Right lobe of liver (tissue), 6 donors: ENCODE data around the gene CEP112. TPM values are rescaled to one million over a fixed set of nuclear protein-coding genes. Genes with fewer than 3 reads are reported as not detected.

ENCODE experiments used
- ATAC-seq, 4 donors: fragments of 200-7000 bp; cut with Tn5 transposase; one replicate each; pipeline ENCODE4 v1.9.1; 2020; ENCODE audit warnings: mild to moderate bottlenecking in 4 of 4, moderate library complexity in 4 of 4
- DNase-seq, 3 donors: peaks; one replicate each; pipeline ENCODE4 v3.0.0-alpha.2; 2020
- H3K27ac ChIP-seq, 3 donors: fragments of 200-600 bp; one replicate each; pipeline ENCODE4 v1.8.0; 2022
- H3K27me3 ChIP-seq, 2 donors: fragments of 200-600 bp; one replicate each; pipeline ENCODE4 v1.8.0; 2022
- H3K36me3 ChIP-seq, 4 donors: fragments of 200-600 bp; sonication (generic) in 1 of 4; one replicate each; pipeline versions ENCODE4 v1.5.1 to v1.8.0; 2017 to 2022; ENCODE audit warnings: control low read depth in 1 of 4
- H3K4me1 ChIP-seq, 4 donors: fragments of 200-600 bp; sonication (generic) in 1 of 4; one replicate each; pipeline versions ENCODE4 v1.5.1 to v1.8.0; 2017 to 2022; ENCODE audit warnings: control low read depth in 1 of 4
- H3K4me3 ChIP-seq, 3 donors: fragments of 200-600 bp; one replicate each; pipeline ENCODE4 v1.8.0; 2022
- H3K9me3 ChIP-seq, 4 donors: fragments of 200-600 bp; sonication (generic) in 1 of 4; one replicate each; pipeline versions ENCODE4 v1.5.1 to v1.8.0; 2017 to 2022; ENCODE audit warnings: control low read depth in 1 of 4
- POLR2A ChIP-seq: fragments of 450-650 bp; IDR thresholded peaks from one replicate; pipeline ENCODE4 v1.6.1; 2017; ENCODE audit warnings: antibody characterized with exemption, mild to moderate bottlenecking
- WGBS: methylation state at CpG from one replicate; pipeline ENCODE4 v1.1.6; 2018; ENCODE audit warnings: low coverage, low lambda C conversion rate; ENCODE audit not compliant: insufficient coverage; ENCODE audit errors: missing lambda C conversion rate; 5-methylcytosine and 5-hydroxymethylcytosine counted together
- intact Hi-C, 2 donors: fragments of 100-400 bp; cut with DNase I; formaldehyde crosslinking; loops; one replicate each; pipeline versions ENCODE4 v1.11.2 to v1.14.1; 2022
- long read RNA-seq: library from polyadenylated mRNA; unstranded; transcript quantifications from one replicate; pipeline ENCODE4 v2.0.0, GENCODE V29; 2019
- total RNA-seq, 6 experiments: library from RNA; depleted of rRNA in 2 of 6; stranded (reverse); fragments of >200 nt in 2 of 6; fragmentation: NEBNext Ultra II Directional in 3 of 6; extraction: Animal tissue kit (Norgen Biotek cat#: 25700) in 3 of 6; gene quantifications; one replicate each; pipeline versions ENCODE4 v1.1.0 to v1.2.4, GENCODE V29; 2016 to 2023
- TF ChIP-seq, protein P1 (sequence below), 4 donors: fragments of 200-600 bp in 3 of 4; fragments of 450-650 bp in 1 of 4; IDR thresholded peaks; one replicate each; pipeline versions ENCODE4 v1.5.1 to v1.8.0; 2016 to 2022; ENCODE audit warnings: antibody characterized with exemption in 4 of 4, mild to moderate bottlenecking in 2 of 4
- donor health status: DM: no; HTN: yes; CAD: no.
- donor health status: DM: no; HTN: no; CAD: no.
- donor health status: DM: no; HTN: no; CAD: no.
- donor health status: DM: no; HTN: yes; CAD: no.
- donor health status: DM: no; HTN: yes; CAD: no.

CEP112 gene
- total RNA-seq: 1 to 10 TPM; 2.2 to 4.6 (median 3.9) TPM
- long read RNA-seq, partial matches to known transcripts: 1 of 2 reads
- long read RNA-seq, other reads (novel, unspliced or antisense): 1 of 2 reads

DNA sequence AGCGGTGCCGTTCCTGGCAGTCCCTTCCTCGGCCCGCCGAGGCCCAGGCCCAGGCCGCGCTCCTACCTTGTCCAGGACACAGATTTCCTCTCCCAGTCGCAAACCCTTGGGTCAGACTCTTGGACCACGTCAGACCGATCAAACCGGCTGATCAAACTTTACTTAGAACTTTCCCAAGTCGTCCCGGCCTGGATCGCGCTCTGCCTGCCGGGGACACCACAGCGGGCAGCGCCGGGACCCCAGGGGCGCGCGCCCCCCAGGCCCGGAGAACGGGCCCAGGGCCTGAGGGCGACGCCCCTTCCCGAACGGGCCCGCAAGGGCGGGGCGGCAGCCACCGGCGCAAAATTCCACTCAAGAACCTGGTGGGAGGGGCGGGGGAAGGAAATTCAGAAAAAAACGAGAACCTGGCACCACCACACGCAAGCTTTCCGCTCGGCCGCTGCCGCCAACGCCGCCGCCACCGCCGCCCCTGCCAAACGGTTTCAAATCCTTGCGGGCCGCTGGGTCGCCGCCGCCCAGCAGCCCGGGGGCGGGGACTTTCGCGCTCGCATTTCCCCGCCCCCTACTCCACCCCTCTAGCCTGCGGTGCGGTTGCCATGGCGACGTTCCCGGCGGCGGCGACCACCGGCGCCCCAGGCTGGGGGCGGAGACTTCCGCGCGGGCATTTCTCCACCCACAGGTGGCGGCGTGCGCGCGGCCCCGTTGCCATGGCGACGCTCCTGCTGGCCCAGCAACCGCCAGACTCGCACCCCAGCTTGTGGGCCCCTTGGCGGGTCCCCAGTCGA is at the start of gene CEP112:
Gene CEP112, minus strand, starts transcription at position 541 of the 785 bp plus-strand sequence.
- DNase-seq: peak; percentile 78 to 83 (median 82)
- intact Hi-C loops: no loop called here
- peak; percentile 87 to 91 (median 90) for ATAC-seq
- no peaks in the 10 kb centered on the region for H3K36me3 ChIP-seq
- H3K27ac ChIP-seq: peak within 1 kb of the TSS; percentile 30 to 60 (median 40)
- TF ChIP-seq, protein P1, sequence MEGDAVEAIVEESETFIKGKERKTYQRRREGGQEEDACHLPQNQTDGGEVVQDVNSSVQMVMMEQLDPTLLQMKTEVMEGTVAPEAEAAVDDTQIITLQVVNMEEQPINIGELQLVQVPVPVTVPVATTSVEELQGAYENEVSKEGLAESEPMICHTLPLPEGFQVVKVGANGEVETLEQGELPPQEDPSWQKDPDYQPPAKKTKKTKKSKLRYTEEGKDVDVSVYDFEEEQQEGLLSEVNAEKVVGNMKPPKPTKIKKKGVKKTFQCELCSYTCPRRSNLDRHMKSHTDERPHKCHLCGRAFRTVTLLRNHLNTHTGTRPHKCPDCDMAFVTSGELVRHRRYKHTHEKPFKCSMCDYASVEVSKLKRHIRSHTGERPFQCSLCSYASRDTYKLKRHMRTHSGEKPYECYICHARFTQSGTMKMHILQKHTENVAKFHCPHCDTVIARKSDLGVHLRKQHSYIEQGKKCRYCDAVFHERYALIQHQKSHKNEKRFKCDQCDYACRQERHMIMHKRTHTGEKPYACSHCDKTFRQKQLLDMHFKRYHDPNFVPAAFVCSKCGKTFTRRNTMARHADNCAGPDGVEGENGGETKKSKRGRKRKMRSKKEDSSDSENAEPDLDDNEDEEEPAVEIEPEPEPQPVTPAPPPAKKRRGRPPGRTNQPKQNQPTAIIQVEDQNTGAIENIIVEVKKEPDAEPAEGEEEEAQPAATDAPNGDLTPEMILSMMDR (IDR thresholded peaks at IDR 0.05): no peak
- peak; percentile 31 for TF ChIP-seq POLR2A
- peak within 1 kb of the TSS; percentile 75 to 84 (median 82) for H3K4me3 ChIP-seq
- 0% methylated on average over 12 of the region's 83 CpGs for WGBS
- H3K9me3 ChIP-seq: no peaks in the 10 kb centered on the region
- no peaks in the 10 kb centered on the region for H3K27me3 ChIP-seq
- H3K4me1 ChIP-seq: peaks cover 0 to 11% (median 0%) of the 10 kb centered on the region in 4 donors

DNA sequence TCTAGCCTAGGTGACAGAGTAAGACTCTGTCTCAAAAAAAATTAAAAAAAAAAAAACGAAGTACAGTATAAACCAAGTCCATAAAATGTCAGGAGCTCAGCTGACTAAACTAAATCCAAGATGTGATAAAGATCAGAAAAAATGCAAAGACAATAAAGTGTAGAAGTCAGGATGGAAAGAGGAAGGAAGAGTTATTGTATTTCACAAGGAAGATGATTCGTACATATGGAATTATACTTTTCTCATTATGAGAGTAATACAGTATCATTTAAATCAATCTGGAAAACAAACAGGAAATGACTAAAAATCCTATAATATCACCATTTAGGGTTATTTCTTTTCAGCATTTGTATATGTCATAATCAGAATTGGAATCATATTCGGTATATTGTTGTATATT is 48.7 kb upstream of the CEP112 start:
- no peaks in the 10 kb centered on the region for H3K27me3 ChIP-seq
- H3K4me1 ChIP-seq: peaks cover 0 to 6% (median 0%) of the 10 kb centered on the region in 4 donors
- TF ChIP-seq, protein P1 (IDR thresholded peaks at IDR 0.05): no peak
- TF ChIP-seq POLR2A: no peak
- no peak for ATAC-seq
- no peaks in the 10 kb centered on the region for H3K36me3 ChIP-seq
- no peaks in the 10 kb centered on the region for H3K9me3 ChIP-seq
- no peak for DNase-seq
- H3K4me3 ChIP-seq: no peak overlapping the region
- intact Hi-C loops: no loop called here
- H3K27ac ChIP-seq: no peak overlapping the region
- 56% methylated on average over 3 of the region's 3 CpGs for WGBS

DNA sequence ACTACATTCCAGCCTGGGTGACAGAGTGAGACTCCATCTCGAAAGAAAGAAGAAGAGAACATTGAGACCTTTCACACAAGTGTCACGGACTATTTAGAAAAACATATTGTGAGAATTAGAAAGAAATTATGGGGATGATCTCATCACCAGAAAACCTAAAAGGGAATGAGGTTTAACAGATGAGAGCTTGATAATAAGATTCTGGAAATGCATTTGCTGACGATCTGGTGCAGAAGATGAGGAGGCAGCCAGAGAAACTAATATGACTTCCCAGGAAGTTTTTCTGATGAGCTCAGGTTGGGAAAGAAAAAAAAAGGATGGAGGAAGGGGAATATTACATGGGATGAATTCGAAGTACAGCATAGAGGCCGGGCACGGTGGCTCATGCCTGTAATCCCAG is 48.1 kb upstream of the CEP112 start:
- TF ChIP-seq, protein P1 (IDR thresholded peaks at IDR 0.05): no peak
- no peak for TF ChIP-seq POLR2A
- intact Hi-C loops: no loop called here

DNA sequence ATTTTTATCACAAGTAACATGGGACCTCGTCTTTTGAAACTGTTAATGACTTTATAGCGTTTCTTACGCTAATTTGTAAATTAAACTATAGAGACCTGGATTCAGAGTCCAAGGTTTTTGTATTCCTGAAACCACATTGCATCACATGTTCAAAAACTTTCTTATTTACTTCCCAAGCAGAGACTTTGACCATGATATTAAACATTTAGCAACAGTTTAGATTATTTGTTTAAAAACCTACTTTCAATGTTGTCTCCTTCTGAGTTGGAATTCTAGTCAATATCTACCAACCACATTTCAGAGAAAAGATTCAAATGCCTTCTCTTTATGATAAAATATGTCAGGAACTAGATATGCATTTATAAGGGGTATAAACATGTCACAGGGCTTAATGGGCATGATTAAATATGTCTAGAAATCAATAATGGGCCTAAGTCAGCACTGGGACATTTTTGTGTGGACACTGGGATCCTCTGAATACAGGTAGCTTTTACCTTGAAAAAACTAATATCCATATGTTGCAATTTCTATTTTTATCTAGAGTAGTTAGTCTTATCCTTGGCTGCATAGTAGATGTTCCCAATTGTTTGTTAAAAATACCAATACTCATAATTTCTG is 43.6 kb upstream of the CEP112 start:
- H3K4me3 ChIP-seq: no peak overlapping the region
- DNase-seq: no peak
- H3K27ac ChIP-seq: peak overlapping the region; percentile 66 to 98 (median 97)
- TF ChIP-seq POLR2A: no peak
- TF ChIP-seq, protein P1 (IDR thresholded peaks at IDR 0.05): no peak
- WGBS: 21% methylated on average over 3 of the region's 3 CpGs
- peaks cover 0 to 46% (median 10%) of the 10 kb centered on the region in 4 donors for H3K4me1 ChIP-seq
- peak; percentile 21 to 59 (median 37) for ATAC-seq
- H3K27me3 ChIP-seq: no peaks in the 10 kb centered on the region
- intact Hi-C loops: no loop called here
- H3K9me3 ChIP-seq: no peaks in the 10 kb centered on the region
- H3K36me3 ChIP-seq: no peaks in the 10 kb centered on the region

More for the DNA sequence above, 48.1 kb upstream of the CEP112 start:
- Histone ChIP-seq H3K27ac (no peak overlapping the region), H3K4me1 (peaks cover 0 to 7% (median under 1%) of the 10 kb centered on the region in 4 donors), H3K36me3 (no peaks in the 10 kb centered on the region), H3K27me3 (no peaks in the 10 kb centered on the region), H3K9me3 (no peaks in the 10 kb centered on the region), H3K4me3 (no peak overlapping the region)
- ATAC-seq: no peak
- DNase-seq: no peak
- WGBS: 95% methylated on average over 6 of the region's 6 CpGs
